GM10847 (cell line): ENCODE measurements around the gene SORD.

ENCODE experiments used
- POLR2A ChIP-seq: IDR thresholded peaks from 2 replicates; pipeline ENCODE4 v1.6.1; 2011; ENCODE audit not compliant: insufficient read length; ENCODE audit errors: extremely low read depth

SORD gene

DNA sequence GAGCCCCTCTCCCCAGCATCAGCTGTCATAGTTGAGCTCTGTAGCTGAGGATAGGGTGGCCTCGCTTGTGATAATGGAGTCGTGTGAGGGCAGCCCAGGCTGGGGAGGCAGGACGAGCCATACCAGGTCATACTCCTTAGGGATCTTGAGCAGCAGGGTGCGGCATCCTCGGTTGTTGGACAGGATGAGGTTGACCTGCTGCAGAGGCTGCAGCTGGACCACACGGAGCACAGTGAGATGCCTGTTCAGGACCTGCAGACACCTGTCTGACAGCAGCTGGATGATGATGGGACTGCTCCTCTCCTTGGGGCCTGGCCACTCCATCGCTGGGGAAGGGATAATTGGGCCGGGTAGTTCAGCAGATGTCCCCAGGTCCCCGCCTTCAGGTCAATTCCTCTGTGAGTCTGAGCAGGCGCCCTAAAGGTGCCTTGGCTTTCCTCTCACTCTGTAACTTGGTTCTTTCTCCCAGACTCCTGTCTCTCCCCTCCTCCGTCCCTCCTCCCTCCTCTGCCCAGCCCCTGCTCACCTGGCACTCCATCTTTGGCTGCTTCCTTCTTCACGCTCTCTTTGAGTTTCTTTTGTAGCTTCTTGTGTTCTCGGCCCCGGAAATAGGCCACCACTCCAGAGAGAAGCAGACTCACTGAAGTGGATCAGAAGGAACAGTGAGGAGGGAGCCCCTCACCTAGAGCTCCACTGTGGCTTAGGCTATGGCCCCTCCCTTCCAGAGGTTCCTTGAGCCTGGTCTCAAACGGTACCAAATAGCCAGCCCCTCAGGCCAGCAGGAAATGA is 83.2 kb downstream of the SORD start:
- TF ChIP-seq POLR2A: no peak

DNA sequence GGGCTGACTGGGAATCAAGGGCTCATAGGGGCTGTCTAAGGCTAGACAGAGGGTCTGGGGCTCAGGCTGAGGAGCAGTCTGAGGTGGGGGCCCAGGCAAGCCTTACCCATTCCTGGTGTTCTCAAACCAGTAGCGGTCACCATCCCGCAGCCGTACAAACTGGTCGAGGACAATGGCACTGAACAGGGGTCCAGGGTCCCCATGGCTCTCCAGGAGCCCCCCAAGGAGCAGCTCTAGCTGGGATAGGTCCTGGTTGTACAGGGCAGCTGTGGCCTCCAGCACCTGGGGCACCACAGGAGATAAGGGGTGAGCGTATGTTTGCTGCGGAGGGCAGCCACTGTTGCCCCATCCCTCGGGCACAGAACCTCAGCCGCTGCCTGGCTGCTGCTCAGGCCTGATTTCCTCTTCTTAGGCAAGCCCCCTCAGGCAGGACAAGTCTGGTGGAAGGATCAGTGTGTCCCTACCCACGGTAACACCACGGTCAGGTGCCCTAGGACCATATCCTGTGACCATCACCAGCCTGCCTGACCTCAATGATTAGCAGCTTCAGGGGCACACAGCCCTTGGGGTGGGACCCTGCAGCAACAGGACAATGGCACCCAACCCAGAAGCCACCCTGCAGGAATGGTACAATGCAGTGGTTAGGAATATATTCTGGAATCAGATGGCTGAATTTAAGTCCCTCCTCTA is 85.1 kb downstream of the SORD start:
- no peak for TF ChIP-seq POLR2A

DNA sequence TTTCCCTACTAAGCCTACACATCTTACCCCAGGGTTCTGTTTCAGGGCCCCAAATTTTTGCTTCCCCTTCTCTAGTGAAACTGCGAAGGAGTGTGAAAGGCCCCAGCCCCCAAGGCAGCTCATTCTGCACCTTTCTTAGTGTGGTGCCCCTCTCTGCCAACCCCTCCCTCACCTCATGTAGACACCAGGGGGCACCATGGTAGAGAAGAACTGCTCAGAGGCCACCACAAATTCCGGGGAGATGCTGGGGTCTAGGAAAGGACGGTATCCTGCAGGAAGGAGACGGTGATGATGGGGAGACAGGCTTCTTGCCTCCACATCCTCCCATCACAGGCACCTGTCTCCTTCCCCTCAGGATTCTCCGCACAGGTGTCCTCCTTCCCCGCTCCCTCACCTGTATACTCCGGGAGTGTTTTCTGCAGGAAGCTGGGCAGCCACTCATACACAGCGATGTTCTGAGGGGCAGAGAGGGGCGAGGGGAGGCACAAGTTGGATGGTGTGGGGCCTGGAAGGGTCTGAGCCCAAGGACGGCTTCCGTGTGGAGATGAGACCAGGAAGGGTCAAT is 87.3 kb downstream of the SORD start:
- TF ChIP-seq POLR2A: no peak

DNA sequence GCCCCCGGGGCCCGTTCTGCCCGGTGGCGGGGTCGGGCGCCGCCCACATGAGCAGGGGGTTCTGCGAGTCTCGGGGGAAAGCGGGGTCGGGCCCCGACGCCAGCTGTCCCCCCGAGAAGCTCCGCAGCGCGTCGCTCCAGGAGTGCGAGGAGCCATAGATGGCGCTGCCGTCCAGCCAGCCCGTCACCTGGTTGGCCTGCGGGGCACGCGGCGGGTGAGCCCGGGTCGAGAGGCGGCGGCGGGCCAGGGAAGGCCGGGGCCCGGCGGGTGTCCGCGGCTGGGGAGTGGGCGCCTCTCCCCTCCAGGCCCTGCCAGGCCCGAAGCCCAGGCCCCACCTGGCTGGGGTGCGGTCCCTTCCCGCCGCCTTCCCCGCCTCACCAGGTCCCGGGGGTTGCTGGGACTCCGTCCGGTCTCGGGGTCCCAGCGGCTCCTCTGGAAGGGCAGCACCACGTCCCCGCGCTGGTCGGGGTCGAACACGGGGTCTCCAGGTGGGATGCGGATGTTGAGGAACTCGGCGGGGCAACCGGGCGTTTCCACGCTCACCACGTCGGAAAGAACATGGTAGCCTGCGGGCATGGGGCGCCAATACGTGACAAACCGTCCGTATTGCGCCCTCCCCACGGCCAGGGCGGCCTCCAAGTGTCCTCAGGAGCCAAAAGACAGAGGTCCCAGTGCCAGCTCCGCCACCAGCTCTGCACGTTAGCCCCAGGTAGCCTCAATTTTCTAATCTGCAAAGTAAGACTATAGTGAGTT is 88.6 kb downstream of the SORD start:
- TF ChIP-seq POLR2A: no peak

DNA sequence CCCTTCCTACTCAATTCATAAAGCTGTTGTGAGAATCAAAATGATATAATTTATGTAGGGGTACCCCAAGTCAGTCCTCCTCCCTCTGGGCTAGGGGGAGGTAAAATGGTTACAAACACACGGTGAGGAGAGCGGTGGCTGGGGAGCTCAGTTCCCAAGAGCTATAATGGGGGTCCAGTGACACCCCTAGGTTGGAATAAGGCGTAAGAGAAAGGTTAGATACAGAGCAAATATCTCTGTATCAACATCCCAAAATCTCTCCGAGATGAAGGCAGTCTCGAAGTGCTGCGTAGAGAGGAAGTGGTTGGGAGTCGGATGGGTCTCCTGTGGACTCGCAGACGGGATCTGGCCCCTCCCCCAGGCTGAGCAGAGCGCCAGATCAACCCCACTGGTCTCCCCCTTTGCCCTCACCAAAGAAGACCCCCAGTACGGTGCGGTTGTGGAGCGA is 89.2 kb downstream of the SORD start:
- no peak for TF ChIP-seq POLR2A

DNA sequence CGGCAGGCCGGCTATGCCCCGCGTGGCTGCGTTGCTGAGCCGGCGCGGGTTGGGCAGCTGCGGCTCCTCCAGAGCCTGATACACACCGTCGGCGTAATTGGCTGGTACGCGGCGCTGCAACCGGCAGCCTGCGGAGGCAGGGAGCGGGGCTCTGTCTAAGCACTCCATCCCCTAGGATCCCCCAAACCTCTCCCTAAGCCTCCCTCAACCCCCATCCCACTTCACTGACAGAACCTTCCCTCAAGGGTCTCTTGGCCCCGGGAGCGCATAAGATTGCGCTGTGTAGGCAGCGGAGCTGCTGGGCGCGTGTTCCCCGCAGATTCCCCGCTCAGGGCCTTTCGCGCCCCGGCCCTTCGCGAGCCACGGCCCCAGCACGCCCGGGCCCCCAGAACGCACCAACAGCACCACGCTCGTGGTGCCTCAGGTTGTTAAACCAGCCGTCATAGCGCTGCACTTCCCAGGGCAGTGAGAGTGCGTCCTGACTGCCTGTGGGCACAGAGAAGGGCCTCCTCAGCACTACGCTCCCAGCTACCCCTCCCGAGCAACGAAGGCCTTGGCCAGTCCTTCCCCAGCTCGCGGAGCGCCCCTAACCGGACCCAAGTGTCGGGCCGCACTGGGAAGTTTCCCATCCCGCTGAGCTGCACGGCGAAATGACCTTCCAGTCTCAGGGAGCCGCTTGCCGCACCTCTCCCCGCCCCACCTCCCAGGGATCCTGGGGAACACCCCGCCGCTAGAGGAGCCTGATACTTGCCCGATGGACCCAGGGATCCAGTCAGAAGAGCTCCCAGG is 89.8 kb downstream of the SORD start:
- no peak for TF ChIP-seq POLR2A

DNA sequence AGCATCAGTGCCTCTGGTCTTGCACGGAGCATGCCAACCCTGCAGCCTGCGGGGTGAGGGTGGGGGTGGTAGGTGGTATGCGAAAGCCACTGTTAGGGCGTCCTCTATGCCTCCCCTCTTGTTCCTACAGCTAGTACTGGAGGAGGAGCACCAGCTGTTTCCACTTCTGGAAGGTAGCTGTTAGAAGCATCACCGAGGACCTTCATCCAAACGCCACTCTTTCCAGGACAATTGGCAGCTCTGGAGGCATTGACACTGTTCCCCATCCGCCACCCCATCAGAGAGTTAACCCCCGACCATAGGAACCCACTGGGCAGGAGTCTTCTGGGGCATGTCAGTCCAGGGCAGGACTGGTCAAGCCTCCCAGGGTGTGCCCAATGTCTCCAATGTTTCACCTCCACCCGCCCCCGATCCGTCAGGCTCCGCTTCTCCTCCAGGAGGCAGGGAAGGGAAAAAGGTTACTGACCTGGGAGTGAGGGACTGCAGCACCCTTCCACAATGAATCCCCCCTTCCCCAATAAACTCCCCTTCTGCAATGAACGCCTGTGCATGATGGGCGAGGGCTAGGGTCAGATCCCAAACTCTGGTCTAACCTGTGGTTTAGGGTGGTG is 90.5 kb downstream of the SORD start:
- no peak for TF ChIP-seq POLR2A

DNA sequence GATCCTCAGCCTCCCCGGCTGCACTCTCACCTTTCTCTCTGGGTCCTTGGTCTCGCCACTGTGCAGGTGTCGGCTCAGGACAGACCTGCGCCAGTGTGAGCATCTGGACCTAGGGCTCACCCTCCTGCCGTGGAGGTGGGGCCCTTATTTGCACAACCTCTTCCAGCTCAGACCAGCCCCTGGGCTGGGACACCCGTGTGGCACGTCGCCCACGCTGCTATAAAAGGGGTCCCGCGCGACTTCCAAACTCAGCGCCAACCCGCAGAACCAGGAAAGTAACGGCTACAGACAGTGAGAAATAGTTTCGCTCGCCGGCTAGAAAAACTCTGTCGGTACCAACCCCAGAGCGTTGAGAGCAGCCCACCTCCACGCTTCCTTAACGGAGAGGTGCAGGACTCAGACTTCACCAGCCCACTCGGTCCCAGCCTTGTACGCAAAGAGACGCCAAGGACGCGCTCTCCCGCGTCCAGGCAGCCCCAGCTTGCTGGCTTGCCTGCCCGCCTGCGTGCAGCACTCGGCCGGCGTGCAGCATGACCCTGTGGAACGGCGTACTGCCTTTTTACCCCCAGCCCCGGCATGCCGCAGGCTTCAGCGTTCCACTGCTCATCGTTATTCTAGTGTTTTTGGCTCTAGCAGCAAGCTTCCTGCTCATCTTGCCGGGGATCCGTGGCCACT is 91.2 kb downstream of the SORD start, which contains the start of the genes DUOX2 and DUOXA2:
Gene DUOX2 (minus strand): TSS at position 97 of the 675 bp plus-strand sequence. CDS start 761 bp downstream, outside the sequence.
Gene DUOXA2 (plus strand): TSS at position 251 of the 675 bp plus-strand sequence. CDS start 280 bp downstream, at position 531.
- no peak for TF ChIP-seq POLR2A

DNA sequence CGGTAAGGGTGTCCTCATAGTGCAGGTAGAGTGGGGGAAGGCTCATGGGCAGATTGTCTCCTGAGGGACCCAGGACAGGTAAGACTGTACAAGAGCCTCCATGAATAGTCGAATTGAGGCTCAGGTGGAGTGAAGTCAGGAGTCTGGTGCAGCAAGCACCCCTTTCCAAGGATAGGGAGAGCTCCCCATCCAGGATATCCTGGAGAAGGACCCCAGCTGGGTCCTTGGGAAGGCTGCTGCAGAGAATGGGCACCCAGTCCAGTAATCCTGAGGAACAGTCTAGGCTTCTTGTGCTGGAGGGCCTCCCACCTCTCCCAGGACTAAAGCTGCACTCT is 91.7 kb downstream of the SORD start:
- TF ChIP-seq POLR2A: no peak

DNA sequence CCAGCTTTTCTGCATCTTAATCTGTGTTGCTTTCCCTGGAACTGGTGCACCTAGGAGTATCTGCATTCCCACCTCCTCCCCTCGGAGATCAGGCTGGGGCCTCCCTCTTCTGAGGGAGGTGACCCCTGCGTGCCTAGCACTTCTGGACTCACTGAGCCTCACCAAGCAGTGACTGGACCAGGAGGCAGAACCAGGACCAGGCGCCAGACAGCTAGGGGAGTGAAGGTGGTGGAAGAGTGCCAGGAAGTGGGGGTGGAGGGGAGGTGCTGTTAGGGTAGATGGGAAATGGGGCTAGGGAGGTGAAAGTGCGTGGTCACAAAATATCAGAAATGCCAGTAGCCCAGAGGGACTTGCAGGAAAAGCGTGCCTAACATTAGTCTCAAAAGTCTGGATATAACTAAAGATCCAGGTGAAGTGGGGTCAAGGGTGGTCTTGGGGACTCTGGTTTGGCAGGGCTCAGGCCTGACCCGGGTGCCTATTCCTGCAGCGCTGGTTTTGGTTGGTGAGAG is 92.4 kb downstream of the SORD start:
- no peak for TF ChIP-seq POLR2A

DNA sequence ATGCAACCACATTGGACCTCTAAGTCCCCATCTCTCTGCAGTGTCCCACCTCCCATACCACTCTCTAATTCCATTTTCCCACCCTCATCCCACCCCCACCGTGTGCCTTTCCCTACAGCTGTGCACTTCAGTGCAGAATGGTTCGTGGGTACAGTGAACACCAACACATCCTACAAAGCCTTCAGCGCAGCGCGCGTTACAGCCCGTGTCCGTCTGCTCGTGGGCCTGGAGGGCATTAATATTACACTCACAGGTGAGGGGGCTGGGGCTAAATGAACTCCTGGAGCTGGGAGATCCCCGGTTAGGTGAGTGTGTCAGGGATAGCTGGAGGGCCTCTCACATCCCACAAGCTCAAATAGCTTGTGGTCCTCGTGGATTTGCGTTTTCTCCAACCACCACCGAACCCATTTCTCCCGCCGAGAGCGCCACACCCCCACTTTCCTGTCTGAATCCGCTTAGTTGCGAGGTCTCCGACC is 93.0 kb downstream of the SORD start:
- TF ChIP-seq POLR2A: no peak

DNA sequence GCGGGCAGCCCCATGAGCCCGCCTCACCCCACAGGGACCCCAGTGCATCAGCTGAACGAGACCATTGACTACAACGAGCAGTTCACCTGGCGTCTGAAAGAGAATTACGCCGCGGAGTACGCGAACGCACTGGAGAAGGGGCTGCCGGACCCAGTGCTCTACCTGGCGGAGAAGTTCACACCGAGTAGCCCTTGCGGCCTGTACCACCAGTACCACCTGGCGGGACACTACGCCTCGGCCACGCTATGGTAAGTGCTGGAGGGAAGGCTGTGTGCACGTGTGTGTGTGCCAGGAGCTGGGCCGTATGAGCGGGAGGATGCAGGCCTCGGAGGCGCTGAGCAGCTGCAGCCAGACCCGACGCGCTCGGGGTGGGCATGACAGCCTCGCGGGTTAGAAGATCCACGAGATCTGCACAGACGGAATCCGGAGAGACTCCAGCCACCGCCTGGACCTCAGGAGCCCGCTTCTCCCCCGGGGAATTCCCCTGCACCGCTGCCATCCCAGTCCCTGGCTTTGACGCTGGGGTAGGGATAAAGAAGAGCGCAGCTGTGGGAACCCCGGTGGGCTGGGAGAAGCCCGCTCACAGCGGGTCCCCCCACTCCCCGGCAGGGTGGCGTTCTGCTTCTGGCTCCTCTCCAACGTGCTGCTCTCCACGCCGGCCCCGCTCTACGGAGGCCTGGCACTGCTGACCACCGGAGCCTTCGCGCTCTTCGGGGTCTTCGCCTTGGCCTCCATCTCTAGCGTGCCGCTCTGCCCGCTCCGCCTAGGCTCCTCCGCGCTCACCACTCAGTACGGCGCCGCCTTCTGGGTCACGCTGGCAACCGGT is 93.7 kb downstream of the SORD start:
- no peak for TF ChIP-seq POLR2A

DNA sequence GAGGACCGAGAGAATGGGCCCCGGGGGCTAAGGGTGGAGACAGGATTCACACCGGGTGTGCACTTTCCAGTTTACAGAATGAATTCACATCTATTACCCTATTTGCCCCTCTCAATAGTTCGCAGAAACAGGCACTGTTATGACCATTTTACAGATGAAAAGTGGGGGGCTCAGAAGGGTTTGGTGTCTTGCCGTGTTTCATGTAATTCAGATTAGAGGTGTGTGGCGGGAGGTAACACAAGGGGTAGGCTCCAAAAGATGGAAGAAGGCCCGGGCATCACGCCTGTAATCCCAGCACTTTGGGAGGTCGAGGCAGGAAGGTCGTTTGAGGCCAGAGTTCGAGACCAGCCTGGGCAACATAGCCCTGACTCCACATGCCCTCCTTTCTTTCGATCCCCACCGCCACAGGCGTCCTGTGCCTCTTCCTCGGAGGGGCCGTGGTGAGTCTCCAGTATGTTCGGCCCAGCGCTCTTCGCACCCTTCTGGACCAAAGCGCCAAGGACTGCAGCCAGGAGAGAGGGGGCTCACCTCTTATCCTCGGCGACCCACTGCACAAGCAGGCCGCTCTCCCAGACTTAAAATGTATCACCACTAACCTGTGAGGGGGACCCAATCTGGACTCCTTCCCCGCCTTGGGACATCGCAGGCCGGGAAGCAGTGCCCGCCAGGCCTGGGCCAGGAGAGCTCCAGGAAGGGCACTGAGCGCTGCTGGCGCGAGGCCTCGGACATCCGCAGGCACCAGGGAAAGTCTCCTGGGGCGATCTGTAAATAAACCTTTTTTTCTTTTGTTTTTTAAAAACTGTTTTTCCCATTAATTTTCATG is 94.5 kb downstream of the SORD start:
- TF ChIP-seq POLR2A: no peak
